HEK293 (cell line): ENCODE results near the gene TLCD4.

ENCODE experiments used
- CTCF ChIA-PET: fragments of 350-600 bp; formaldehyde crosslinking; extraction: SDS; loops from one replicate; lab custom pipeline; 2021; ENCODE audit warnings: antibody characterized with exemption; lab: Yijun Ruan, JAX
- POLR2A ChIA-PET: fragments of 300-600 bp; formaldehyde crosslinking; extraction: SDS; loops from one replicate; lab custom pipeline; 2020; ENCODE audit warnings: antibody characterized with exemption, inconsistent platforms; lab: Yijun Ruan, JAX
- H3K27ac ChIP-seq: fragments of 200-500 bp; sonication (Bioruptor generic); 2 replicates; pipeline ENCODE4 v1.5.1; 2014; ENCODE audit warnings: low read depth, low read length, control low read depth, inconsistent platforms; ENCODE audit errors: extremely low read depth
- H3K36me3 ChIP-seq, 2 experiments: fragments of 200-500 bp in 1 of 2; sonication (Bioruptor generic) in 1 of 2; 1 replicate in 1 of 2; 2 replicates in 1 of 2; pipeline ENCODE4 v1.5.1; 2014 to 2017; ENCODE audit warnings: inconsistent platforms in 2 of 2, low read length in 2 of 2; ENCODE audit not compliant: control insufficient read depth in 2 of 2, insufficient read depth in 1 of 2
- H3K4me1 ChIP-seq: fragments of 200-500 bp; sonication (Bioruptor generic); 2 replicates; pipeline ENCODE4 v1.5.1; 2014; ENCODE audit warnings: mild to moderate bottlenecking, low read length, inconsistent platforms; ENCODE audit not compliant: control insufficient read depth, insufficient read depth
- H3K4me3 ChIP-seq: 2 replicates; pipeline ENCODE4 v1.5.1; 2011; ENCODE audit warnings: low read depth, mild to moderate bottlenecking, control low read depth, low read length, moderate library complexity
- H3K9me3 ChIP-seq: fragments of 200-500 bp; sonication (Bioruptor generic); 2 replicates; pipeline ENCODE4 v1.5.1; 2014; ENCODE audit warnings: low read depth, low read length, inconsistent platforms; ENCODE audit not compliant: control insufficient read depth, insufficient read depth
- HOXD13 ChIP-seq: sonication (generic); formaldehyde crosslinking; IDR thresholded peaks from 2 replicates; pipeline ENCODE4 v1.8.0; 2022; ENCODE audit warnings: missing genetic modification reagents, borderline replicate concordance
- KLF10 ChIP-seq: fragments of 450-650 bp; IDR thresholded peaks from 2 replicates; pipeline ENCODE4 v1.5.1; 2018; ENCODE audit warnings: missing biosample characterization, mild to moderate bottlenecking, missing genetic modification characterization
- RBAK ChIP-seq: fragments of 450-650 bp; formaldehyde crosslinking; IDR thresholded peaks from 2 replicates; pipeline ENCODE4 v1.5.1; 2016; ENCODE audit warnings: missing biosample characterization, missing genetic modification characterization
- SETDB1 ChIP-seq: IDR thresholded peaks from one replicate; pipeline ENCODE4 v1.6.1; 2017; ENCODE audit warnings: mild to moderate bottlenecking, low read length, moderate library complexity, mixed read lengths; ENCODE audit not compliant: insufficient read length
- ZBTB8A ChIP-seq: fragments of 450-650 bp; formaldehyde crosslinking; IDR thresholded peaks from 2 replicates; pipeline ENCODE4 v1.5.1; 2016; ENCODE audit warnings: missing biosample characterization, missing genetic modification characterization
- ZFP69B ChIP-seq: fragments of 450-650 bp; formaldehyde crosslinking; IDR thresholded peaks from 2 replicates; pipeline ENCODE4 v1.5.1; 2016; ENCODE audit warnings: missing biosample characterization, missing genetic modification characterization
- ZNF16 ChIP-seq: fragments of 450-650 bp; formaldehyde crosslinking; IDR thresholded peaks from 2 replicates; pipeline ENCODE4 v1.5.1; 2016; ENCODE audit warnings: low read depth, missing biosample characterization, missing genetic modification characterization
- ZNF169 ChIP-seq: fragments of 450-650 bp; formaldehyde crosslinking; IDR thresholded peaks from 2 replicates; pipeline ENCODE4 v1.5.1; 2016; ENCODE audit warnings: missing biosample characterization, missing genetic modification characterization
- ZNF174 ChIP-seq: fragments of 450-650 bp; formaldehyde crosslinking; IDR thresholded peaks from 2 replicates; pipeline ENCODE4 v1.5.0; 2017; ENCODE audit warnings: missing biosample characterization, mild to moderate bottlenecking, missing genetic modification characterization
- ZNF184 ChIP-seq: fragments of 450-650 bp; IDR thresholded peaks from 2 replicates; pipeline ENCODE4 v1.5.1; 2018; ENCODE audit warnings: missing biosample characterization, mild to moderate bottlenecking, missing genetic modification characterization
- ZNF23 ChIP-seq: fragments of 450-650 bp; formaldehyde crosslinking; IDR thresholded peaks from 2 replicates; pipeline ENCODE4 v1.5.1; 2016; ENCODE audit warnings: missing biosample characterization, missing genetic modification characterization, borderline replicate concordance
- ZNF24 ChIP-seq: fragments of 450-650 bp; formaldehyde crosslinking; IDR thresholded peaks from 2 replicates; pipeline ENCODE4 v1.5.1; 2016; ENCODE audit warnings: missing biosample characterization, missing genetic modification characterization
- ZNF248 ChIP-seq: fragments of 450-650 bp; formaldehyde crosslinking; IDR thresholded peaks from 2 replicates; pipeline ENCODE4 v1.5.1; 2017; ENCODE audit warnings: missing biosample characterization, missing genetic modification characterization
- ZNF311 ChIP-seq: fragments of 450-650 bp; formaldehyde crosslinking; IDR thresholded peaks from 2 replicates; pipeline ENCODE4 v1.5.1; 2017; ENCODE audit warnings: missing biosample characterization, missing genetic modification characterization, borderline replicate concordance
- ZNF350 ChIP-seq: fragments of 450-650 bp; formaldehyde crosslinking; IDR thresholded peaks from 2 replicates; pipeline ENCODE4 v1.5.0; 2017; ENCODE audit warnings: missing biosample characterization, mild to moderate bottlenecking, missing genetic modification characterization
- ZNF555 ChIP-seq: fragments of 450-650 bp; formaldehyde crosslinking; conservative IDR thresholded peaks from 2 replicates; pipeline ENCODE4 v1.5.1; 2017; ENCODE audit warnings: missing biosample characterization, mild to moderate bottlenecking, missing genetic modification characterization, inconsistent platforms
- ZNF558 ChIP-seq: fragments of 450-650 bp; formaldehyde crosslinking; IDR thresholded peaks from 2 replicates; pipeline ENCODE4 v1.5.1; 2016; ENCODE audit warnings: missing biosample characterization, missing genetic modification characterization
- ZNF600 ChIP-seq: fragments of 450-650 bp; formaldehyde crosslinking; IDR thresholded peaks from 2 replicates; pipeline ENCODE4 v1.5.1; 2016; ENCODE audit warnings: missing biosample characterization, missing genetic modification characterization
- ZNF621 ChIP-seq: fragments of 450-650 bp; formaldehyde crosslinking; IDR thresholded peaks from 2 replicates; pipeline ENCODE4 v1.5.1; 2017; ENCODE audit warnings: missing biosample characterization, missing genetic modification characterization
- ZNF658 ChIP-seq: fragments of 450-650 bp; formaldehyde crosslinking; IDR thresholded peaks from 2 replicates; pipeline ENCODE4; 2016; ENCODE audit warnings: missing biosample characterization, missing genetic modification characterization
- ZNF677 ChIP-seq: fragments of 450-650 bp; IDR thresholded peaks from 2 replicates; pipeline ENCODE4 v1.5.0; 2018; ENCODE audit warnings: missing biosample characterization, mild to moderate bottlenecking, missing genetic modification characterization, moderate library complexity
- ZNF776 ChIP-seq: fragments of 450-650 bp; formaldehyde crosslinking; IDR thresholded peaks from 2 replicates; pipeline ENCODE4 v1.5.0; 2017; ENCODE audit warnings: missing biosample characterization, missing genetic modification characterization, borderline replicate concordance
- ZNF837 ChIP-seq: fragments of 450-650 bp; formaldehyde crosslinking; IDR thresholded peaks from 2 replicates; pipeline ENCODE4 v1.5.1; 2016; ENCODE audit warnings: missing biosample characterization, missing genetic modification characterization
- TF ChIP-seq, protein P1 (sequence below): fragments of 450-650 bp; formaldehyde crosslinking; IDR thresholded peaks from 2 replicates; pipeline ENCODE4 v1.5.1; 2016; ENCODE audit warnings: missing biosample characterization, missing genetic modification characterization
- TF ChIP-seq, protein P2 (sequence below): fragments of 450-650 bp; formaldehyde crosslinking; IDR thresholded peaks from 2 replicates; pipeline ENCODE4 v1.5.1; 2016; ENCODE audit warnings: missing biosample characterization, missing genetic modification characterization
- TF ChIP-seq, protein P3 (sequence below): fragments of 450-650 bp; formaldehyde crosslinking; IDR thresholded peaks from 2 replicates; pipeline ENCODE4 v1.5.1; 2017; ENCODE audit warnings: missing biosample characterization, mild to moderate bottlenecking, missing genetic modification characterization, moderate library complexity
- TF ChIP-seq, protein P4 (sequence below): fragments of 450-650 bp; formaldehyde crosslinking; conservative IDR thresholded peaks from 2 replicates; pipeline ENCODE4 v1.5.1; 2016; ENCODE audit warnings: low read depth, missing biosample characterization, missing genetic modification characterization

The TLCD4 gene

DNA sequence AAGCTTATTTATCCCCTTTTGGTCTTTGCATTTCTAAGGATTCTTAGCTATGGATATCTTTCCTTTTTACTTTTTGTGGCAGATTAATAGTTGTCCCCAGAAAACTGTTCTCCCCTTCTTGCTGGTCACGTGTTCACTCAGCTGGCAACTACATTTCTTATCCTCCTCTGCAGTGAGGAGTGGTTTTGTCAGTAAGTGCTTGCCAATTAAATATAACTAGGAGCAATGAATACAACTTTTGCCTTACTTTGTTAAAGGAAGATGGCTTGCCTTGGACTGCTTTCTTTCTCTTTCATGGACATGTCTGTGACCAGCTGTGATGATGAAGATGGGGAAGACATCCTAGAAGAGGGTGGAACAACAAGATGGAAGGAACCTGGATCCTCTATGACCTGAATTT lies 28.9 kb upstream of the TLCD4 start:
- no peaks in the 10 kb centered on the region for H3K36me3 ChIP-seq
- H3K4me3 ChIP-seq: no peak overlapping the region
- no peaks in the 10 kb centered on the region for H3K9me3 ChIP-seq
- TF ChIP-seq ZNF174 (tag by site-specific recombination): no peak
- no peak for TF ChIP-seq ZNF600 (tag by site-specific recombination)
- no peak for TF ChIP-seq ZNF658 (tag by site-specific recombination)
- TF ChIP-seq SETDB1: no peak
- TF ChIP-seq, protein P1, sequence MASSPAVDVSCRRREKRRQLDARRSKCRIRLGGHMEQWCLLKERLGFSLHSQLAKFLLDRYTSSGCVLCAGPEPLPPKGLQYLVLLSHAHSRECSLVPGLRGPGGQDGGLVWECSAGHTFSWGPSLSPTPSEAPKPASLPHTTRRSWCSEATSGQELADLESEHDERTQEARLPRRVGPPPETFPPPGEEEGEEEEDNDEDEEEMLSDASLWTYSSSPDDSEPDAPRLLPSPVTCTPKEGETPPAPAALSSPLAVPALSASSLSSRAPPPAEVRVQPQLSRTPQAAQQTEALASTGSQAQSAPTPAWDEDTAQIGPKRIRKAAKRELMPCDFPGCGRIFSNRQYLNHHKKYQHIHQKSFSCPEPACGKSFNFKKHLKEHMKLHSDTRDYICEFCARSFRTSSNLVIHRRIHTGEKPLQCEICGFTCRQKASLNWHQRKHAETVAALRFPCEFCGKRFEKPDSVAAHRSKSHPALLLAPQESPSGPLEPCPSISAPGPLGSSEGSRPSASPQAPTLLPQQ (tag by site-specific recombination): no peak
- TF ChIP-seq, protein P2, sequence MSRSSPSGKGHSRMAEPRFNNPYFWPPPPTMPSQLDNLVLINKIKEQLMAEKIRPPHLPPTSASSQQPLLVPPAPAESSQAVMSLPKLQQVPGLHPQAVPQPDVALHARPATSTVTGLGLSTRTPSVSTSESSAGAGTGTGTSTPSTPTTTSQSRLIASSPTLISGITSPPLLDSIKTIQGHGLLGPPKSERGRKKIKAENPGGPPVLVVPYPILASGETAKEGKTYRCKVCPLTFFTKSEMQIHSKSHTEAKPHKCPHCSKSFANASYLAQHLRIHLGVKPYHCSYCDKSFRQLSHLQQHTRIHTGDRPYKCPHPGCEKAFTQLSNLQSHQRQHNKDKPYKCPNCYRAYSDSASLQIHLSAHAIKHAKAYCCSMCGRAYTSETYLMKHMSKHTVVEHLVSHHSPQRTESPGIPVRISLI: no peak
- TF ChIP-seq ZNF23 (tag by site-specific recombination): no peak
- no peak for TF ChIP-seq ZNF16
- no peak for TF ChIP-seq ZNF184
- TF ChIP-seq ZFP69B (tag by site-specific recombination): no peak
- no peak for TF ChIP-seq ZNF24 (tag by site-specific recombination)
- no peak for TF ChIP-seq ZNF677 (tag by site-specific recombination)
- TF ChIP-seq ZNF311 (tag by site-specific recombination): no peak
- no peak for TF ChIP-seq ZNF248 (tag by site-specific recombination)
- TF ChIP-seq ZNF555 (tag by site-specific recombination): no peak
- TF ChIP-seq ZNF169: no peak
- no peak for TF ChIP-seq RBAK (tag by site-specific recombination)
- no peak for TF ChIP-seq HOXD13 (CRISPR knock-in tag)
- TF ChIP-seq, protein P3, sequence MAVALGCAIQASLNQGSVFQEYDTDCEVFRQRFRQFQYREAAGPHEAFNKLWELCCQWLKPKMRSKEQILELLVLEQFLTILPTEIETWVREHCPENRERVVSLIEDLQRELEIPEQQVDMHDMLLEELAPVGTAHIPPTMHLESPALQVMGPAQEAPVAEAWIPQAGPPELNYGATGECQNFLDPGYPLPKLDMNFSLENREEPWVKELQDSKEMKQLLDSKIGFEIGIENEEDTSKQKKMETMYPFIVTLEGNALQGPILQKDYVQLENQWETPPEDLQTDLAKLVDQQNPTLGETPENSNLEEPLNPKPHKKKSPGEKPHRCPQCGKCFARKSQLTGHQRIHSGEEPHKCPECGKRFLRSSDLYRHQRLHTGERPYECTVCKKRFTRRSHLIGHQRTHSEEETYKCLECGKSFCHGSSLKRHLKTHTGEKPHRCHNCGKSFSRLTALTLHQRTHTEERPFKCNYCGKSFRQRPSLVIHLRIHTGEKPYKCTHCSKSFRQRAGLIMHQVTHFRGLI (tag by site-specific recombination): no peak
- no peak for TF ChIP-seq ZNF350 (tag by site-specific recombination)
- no peaks in the 10 kb centered on the region for H3K4me1 ChIP-seq
- POLR2A ChIA-PET: interaction anchor here (0.6 to 1.7 kb wide), 4 partner anchors 13 to 234 kb away, joined by 3 to 5 read pairs (median 4); no protein-coding TSS in a partner anchor
- CTCF ChIA-PET: interaction anchor here (0.6 to 1.4 kb wide), 6 partner anchors 10 to 1061 kb away, joined by 3 to 4 read pairs (median 4); partner anchors contain the start of gene TLCD4
- H3K27ac ChIP-seq: no peak overlapping the region

DNA sequence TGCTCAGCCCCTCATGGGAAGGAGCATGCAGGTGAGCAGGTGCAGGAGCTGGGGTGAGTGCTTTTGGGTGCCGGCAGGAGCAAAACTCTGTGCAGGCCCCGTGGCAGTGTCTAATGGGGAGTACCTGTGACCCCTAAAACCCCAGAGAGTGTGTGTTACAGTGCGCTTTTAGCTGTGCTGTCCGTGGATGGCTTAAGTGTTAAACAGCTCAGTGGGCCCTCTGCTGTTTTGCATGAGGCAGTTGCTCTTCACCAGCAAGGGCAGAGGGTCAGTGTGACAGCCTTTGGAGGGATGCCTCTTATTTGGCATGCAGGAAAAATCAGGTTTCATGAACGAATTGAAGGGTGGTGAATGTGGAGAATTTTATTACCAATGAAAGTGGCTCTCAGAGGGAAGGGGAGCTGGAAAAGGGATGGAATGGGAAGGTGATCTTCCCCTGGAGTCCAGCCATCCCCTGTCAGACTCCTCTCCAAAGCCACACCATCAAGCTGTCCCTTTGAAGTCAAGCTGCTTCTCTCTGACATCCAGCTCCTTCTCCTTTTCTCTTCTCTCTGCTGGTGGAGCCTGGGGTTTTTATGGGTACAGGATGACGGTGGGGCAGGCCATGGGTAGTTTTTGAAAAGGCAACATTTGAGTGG lies 27.4 kb upstream of the TLCD4 start:
- no peak overlapping the region for H3K27ac ChIP-seq
- no peak overlapping the region for H3K4me3 ChIP-seq
- no peaks in the 10 kb centered on the region for H3K9me3 ChIP-seq
- H3K36me3 ChIP-seq: no peaks in the 10 kb centered on the region
- POLR2A ChIA-PET: interaction anchor here (1.3 kb wide), 1 partner anchor 144 kb away, joined by 3 read pairs; no protein-coding TSS in a partner anchor
- CTCF ChIA-PET: no interaction called here
- no peaks in the 10 kb centered on the region for H3K4me1 ChIP-seq
- TF ChIP-seq, protein P4, sequence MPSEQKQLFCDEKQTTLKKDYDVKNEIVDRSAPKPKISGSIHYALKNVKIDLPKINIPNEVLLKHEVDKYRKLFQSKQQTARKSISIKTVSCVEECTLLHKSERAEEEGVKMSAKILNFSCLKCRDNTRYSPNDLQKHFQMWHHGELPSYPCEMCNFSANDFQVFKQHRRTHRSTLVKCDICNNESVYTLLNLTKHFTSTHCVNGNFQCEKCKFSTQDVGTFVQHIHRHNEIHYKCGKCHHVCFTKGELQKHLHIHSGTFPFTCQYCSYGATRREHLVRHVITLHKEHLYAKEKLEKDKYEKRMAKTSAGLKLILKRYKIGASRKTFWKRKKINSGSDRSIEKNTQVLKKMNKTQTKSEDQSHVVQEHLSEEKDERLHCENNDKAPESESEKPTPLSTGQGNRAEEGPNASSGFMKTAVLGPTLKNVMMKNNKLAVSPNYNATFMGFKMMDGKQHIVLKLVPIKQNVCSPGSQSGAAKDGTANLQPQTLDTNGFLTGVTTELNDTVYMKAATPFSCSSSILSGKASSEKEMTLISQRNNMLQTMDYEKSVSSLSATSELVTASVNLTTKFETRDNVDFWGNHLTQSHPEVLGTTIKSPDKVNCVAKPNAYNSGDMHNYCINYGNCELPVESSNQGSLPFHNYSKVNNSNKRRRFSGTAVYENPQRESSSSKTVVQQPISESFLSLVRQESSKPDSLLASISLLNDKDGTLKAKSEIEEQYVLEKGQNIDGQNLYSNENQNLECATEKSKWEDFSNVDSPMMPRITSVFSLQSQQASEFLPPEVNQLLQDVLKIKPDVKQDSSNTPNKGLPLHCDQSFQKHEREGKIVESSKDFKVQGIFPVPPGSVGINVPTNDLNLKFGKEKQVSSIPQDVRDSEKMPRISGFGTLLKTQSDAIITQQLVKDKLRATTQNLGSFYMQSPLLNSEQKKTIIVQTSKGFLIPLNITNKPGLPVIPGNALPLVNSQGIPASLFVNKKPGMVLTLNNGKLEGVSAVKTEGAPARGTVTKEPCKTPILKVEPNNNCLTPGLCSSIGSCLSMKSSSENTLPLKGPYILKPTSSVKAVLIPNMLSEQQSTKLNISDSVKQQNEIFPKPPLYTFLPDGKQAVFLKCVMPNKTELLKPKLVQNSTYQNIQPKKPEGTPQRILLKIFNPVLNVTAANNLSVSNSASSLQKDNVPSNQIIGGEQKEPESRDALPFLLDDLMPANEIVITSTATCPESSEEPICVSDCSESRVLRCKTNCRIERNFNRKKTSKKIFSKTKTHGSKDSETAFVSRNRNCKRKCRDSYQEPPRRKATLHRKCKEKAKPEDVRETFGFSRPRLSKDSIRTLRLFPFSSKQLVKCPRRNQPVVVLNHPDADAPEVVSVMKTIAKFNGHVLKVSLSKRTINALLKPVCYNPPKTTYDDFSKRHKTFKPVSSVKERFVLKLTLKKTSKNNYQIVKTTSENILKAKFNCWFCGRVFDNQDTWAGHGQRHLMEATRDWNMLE: no peak
- no peak for TF ChIP-seq ZNF169
- TF ChIP-seq ZNF837: no peak
- TF ChIP-seq ZNF558: no peak
- no peak for TF ChIP-seq ZNF776
- TF ChIP-seq ZNF621: no peak
- TF ChIP-seq ZBTB8A (tag by site-specific recombination): no peak
- no peak for TF ChIP-seq KLF10 (tag by site-specific recombination)
